Measurements from ENCODE around the gene COTL1. TPM values are rescaled to one million over a fixed set of nuclear protein-coding genes. Genes with fewer than 3 reads are reported as not detected.

Gene COTL1
- total RNA-seq, 1 donor from 2014 or later, result 359 TPM

- no peak for TF ChIP-seq EZH2 (IDR thresholded peaks at IDR 0.05; ENCODE audit: insufficient read depth, low read length)
- no peak for TF ChIP-seq CTCF (IDR thresholded peaks at IDR 0.05; ENCODE audit: insufficient read depth, low read depth, low read length)
- Histone ChIP-seq H3K4me3 (ENCODE audit: insufficient read depth, low read depth, low read length) (no peak overlapping the region), H3K79me2 (ENCODE audit: insufficient read depth, low read length) (no peaks in the 10 kb centered on the region), H3K36me3 (ENCODE audit: insufficient read depth, low read length) (no peaks in the 10 kb centered on the region), H3K9me3 (ENCODE audit: insufficient read depth, low read depth, low read length) (no peaks in the 10 kb centered on the region), H3K4me2 (ENCODE audit: low read length) (no peak overlapping the region), H4K20me1 (ENCODE audit: insufficient read depth, low read length) (no peaks in the 10 kb centered on the region), H3K27ac (ENCODE audit: low read depth, low read length) (no peak overlapping the region), H3K9ac (ENCODE audit: low read length) (no peak overlapping the region), H2AFZ (ENCODE audit: low read depth, low read length) (no peak overlapping the region), H3K4me1 (ENCODE audit: insufficient read depth, low read length) (peaks cover 19% of the 10 kb centered on the region), H3K27me3 (ENCODE audit: insufficient read depth, low read length) (peaks cover 4% of the 10 kb centered on the region)
- Mint-ChIP-seq H3K27ac (ENCODE audit: unreplicated experiment) (no peak overlapping the region), H3K4me3 (ENCODE audit: unreplicated experiment) (no peak overlapping the region), H3K27me3 (ENCODE audit: low read depth, unreplicated experiment) (peaks cover 5% of the 10 kb centered on the region), H3K9me3 (ENCODE audit: unreplicated experiment) (peaks cover 2% of the 10 kb centered on the region), H3K4me1 (ENCODE audit: low read depth, unreplicated experiment) (peaks cover 31% of the 10 kb centered on the region), H3K36me3 (ENCODE audit: low read depth, unreplicated experiment) (no peaks in the 10 kb centered on the region)
- no peak for DNase-seq (ENCODE audit: low read depth)
- FAIRE-seq, result no peak
These were observed 70.3 kb downstream of the COTL1 start for GRCh38 chr16:84547546-84548061.

- FAIRE-seq, result no peak
- no peak for TF ChIP-seq EZH2 (IDR thresholded peaks at IDR 0.05; ENCODE audit: insufficient read depth, low read length)
- H3K4me3 Mint-ChIP-seq (ENCODE audit: unreplicated experiment), result no peak overlapping the region
- no peaks in the 10 kb centered on the region for H3K9me3 ChIP-seq (ENCODE audit: insufficient read depth, low read depth, low read length)
- no peak overlapping the region for H3K9ac ChIP-seq (ENCODE audit: low read length)
- H3K79me2 ChIP-seq (ENCODE audit: insufficient read depth, low read length), result no peaks in the 10 kb centered on the region
- no peak overlapping the region for H3K27ac ChIP-seq (ENCODE audit: low read depth, low read length)
- peaks cover 26% of the 10 kb centered on the region for H3K4me1 ChIP-seq (ENCODE audit: insufficient read depth, low read length)
- DNase-seq (ENCODE audit: low read depth), result no peak
- H3K36me3 Mint-ChIP-seq (ENCODE audit: low read depth, unreplicated experiment), result no peaks in the 10 kb centered on the region
- no peaks in the 10 kb centered on the region for H3K36me3 ChIP-seq (ENCODE audit: insufficient read depth, low read length)
- H3K4me1 Mint-ChIP-seq (ENCODE audit: low read depth, unreplicated experiment), result peaks cover 31% of the 10 kb centered on the region
- no peak overlapping the region for H3K27ac Mint-ChIP-seq (ENCODE audit: unreplicated experiment)
- no peak overlapping the region for H3K4me3 ChIP-seq (ENCODE audit: insufficient read depth, low read depth, low read length)
- no peaks in the 10 kb centered on the region for H4K20me1 ChIP-seq (ENCODE audit: insufficient read depth, low read length)
- peaks cover 4% of the 10 kb centered on the region for H3K27me3 ChIP-seq (ENCODE audit: insufficient read depth, low read length)
- no peak overlapping the region for H2AFZ ChIP-seq (ENCODE audit: low read depth, low read length)
- no peak overlapping the region for H3K4me2 ChIP-seq (ENCODE audit: low read length)
- peaks cover 2% of the 10 kb centered on the region for H3K9me3 Mint-ChIP-seq (ENCODE audit: unreplicated experiment)
- H3K27me3 Mint-ChIP-seq (ENCODE audit: low read depth, unreplicated experiment), result peaks cover 5% of the 10 kb centered on the region
These were observed 71.0 kb downstream of the COTL1 start for GRCh38 chr16:84546669-84547545.

- Mint-ChIP-seq H3K4me3 (ENCODE audit: unreplicated experiment) (no peak overlapping the region), H3K27ac (ENCODE audit: unreplicated experiment) (no peak overlapping the region), H3K4me1 (ENCODE audit: low read depth, unreplicated experiment) (peaks cover 26% of the 10 kb centered on the region), H3K36me3 (ENCODE audit: low read depth, unreplicated experiment) (no peaks in the 10 kb centered on the region), H3K9me3 (ENCODE audit: unreplicated experiment) (peaks cover 2% of the 10 kb centered on the region), H3K27me3 (ENCODE audit: low read depth, unreplicated experiment) (peaks cover 5% of the 10 kb centered on the region)
- TF ChIP-seq CTCF (IDR thresholded peaks at IDR 0.05; ENCODE audit: insufficient read depth, low read depth, low read length) (no peak), EZH2 (IDR thresholded peaks at IDR 0.05; ENCODE audit: insufficient read depth, low read length) (no peak)
- Histone ChIP-seq H3K79me2 (ENCODE audit: insufficient read depth, low read length) (no peaks in the 10 kb centered on the region), H3K9ac (ENCODE audit: low read length) (no peak overlapping the region), H3K27me3 (ENCODE audit: insufficient read depth, low read length) (peaks cover 4% of the 10 kb centered on the region), H3K4me2 (ENCODE audit: low read length) (no peak overlapping the region), H4K20me1 (ENCODE audit: insufficient read depth, low read length) (no peaks in the 10 kb centered on the region), H3K4me1 (ENCODE audit: insufficient read depth, low read length) (peaks cover 32% of the 10 kb centered on the region), H3K4me3 (ENCODE audit: insufficient read depth, low read depth, low read length) (no peak overlapping the region), H3K9me3 (ENCODE audit: insufficient read depth, low read depth, low read length) (no peaks in the 10 kb centered on the region), H3K36me3 (ENCODE audit: insufficient read depth, low read length) (no peaks in the 10 kb centered on the region), H3K27ac (ENCODE audit: low read depth, low read length) (no peak overlapping the region), H2AFZ (ENCODE audit: low read depth, low read length) (no peak overlapping the region)
- no peak for FAIRE-seq
- DNase-seq (ENCODE audit: low read depth), result no peak
These were observed 72.7 kb downstream of the COTL1 start for GRCh38 chr16:84545114-84545737.

Data from astrocyte (in vitro differentiated cells and primary cell).